GM18520 (cell line): Measurements from ENCODE around the gene SLCO4A1.
"Not testable (repeated sequence)": the region's sequence is repeated elsewhere in the genome, so short reads cannot be mapped to it uniquely, and the experiment has no call there.

Experiments used
- ATAC-seq: cut with Tn5 transposase; IDR thresholded peaks from one replicate; pipeline ENCODE4 v1.9.1; 2021; ENCODE audit not compliant: unreplicated experiment

Gene SLCO4A1

DNA sequence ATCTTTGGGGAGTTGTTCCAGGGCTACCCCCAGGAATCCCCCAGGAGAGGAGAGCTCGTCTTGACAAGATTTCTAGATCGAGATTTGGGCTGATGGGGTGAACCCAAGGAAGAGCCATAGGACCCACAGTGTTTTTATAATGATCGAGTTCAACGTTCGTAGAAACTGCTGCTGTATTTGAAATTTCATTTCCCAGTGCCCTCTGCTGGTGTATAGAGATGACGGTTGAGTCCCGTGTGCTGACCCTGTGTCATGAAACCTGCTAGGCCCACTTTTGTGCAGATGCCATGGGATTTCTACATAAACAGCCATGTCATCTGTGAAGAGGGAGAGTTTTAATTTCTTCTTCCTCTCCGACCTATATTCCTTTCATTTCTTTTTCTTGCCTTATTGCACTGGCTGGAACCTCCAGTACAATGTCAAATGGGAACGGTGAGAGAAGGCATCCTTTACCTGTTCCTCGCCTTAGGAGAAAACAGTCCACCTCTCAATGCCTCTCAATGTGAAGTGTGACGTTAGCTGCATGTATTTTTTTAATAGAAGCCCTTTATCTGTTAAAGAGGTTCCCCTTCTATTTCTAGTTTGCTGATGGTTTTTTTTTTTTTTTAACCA, 37.8 kb downstream of the SLCO4A1 start:
- no peak for ATAC-seq

- ATAC-seq, result no peak
These were observed 40.7 kb downstream of the SLCO4A1 start for GRCh38 chr20:62682912-62683517.

DNA sequence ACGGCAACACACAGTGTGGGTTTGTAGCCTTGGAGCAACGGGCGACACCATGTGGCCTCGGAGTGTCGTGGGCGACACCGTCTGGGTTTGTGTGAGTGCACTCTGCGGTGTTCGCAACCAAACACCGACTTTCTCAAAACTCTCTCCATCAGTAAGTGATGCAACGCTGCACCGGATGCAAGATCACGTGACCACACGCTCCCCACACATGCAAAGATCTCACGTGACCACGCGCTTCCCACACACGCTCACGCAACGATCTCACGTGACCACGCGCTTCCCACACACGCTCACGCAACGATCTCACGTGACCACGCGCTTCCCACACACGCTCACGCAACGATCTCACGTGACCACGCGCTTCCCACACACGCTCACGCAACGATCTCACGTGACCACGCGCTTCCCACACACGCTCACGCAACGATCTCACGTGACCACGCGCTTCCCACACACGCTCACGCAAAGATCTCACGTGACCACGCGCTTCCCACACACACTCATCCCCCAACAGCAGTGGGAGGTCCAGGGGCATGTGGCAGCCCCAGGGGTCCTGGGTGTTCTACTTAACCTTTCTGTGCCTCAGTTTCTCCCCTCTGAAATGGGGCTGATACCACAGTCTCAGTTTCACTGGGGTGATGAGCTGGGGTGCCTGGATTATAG, 41.5 kb downstream of the SLCO4A1 start:
- ATAC-seq, result not testable (repeated sequence)

DNA sequence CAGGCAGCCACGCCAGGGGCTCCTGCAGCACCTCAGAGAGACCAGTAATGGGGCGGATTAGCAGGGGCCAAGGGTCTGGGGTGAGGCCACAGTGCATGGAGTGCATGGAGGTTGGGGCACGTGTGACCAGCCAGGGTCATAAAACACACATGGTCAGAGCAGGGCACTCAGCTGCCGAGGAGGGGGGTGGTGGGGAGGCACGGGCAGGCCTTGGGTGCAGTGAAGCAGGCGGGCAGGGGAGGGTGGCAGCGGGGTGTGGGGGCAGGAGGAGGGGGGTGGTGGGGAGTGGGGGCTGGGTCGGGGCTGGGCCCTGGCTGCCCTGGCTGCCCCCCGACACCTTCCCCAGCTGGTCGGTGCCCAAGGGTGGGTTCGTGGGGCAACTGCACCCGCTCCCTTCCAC, 42.7 kb downstream of the SLCO4A1 start:
- ATAC-seq, result no peak

DNA sequence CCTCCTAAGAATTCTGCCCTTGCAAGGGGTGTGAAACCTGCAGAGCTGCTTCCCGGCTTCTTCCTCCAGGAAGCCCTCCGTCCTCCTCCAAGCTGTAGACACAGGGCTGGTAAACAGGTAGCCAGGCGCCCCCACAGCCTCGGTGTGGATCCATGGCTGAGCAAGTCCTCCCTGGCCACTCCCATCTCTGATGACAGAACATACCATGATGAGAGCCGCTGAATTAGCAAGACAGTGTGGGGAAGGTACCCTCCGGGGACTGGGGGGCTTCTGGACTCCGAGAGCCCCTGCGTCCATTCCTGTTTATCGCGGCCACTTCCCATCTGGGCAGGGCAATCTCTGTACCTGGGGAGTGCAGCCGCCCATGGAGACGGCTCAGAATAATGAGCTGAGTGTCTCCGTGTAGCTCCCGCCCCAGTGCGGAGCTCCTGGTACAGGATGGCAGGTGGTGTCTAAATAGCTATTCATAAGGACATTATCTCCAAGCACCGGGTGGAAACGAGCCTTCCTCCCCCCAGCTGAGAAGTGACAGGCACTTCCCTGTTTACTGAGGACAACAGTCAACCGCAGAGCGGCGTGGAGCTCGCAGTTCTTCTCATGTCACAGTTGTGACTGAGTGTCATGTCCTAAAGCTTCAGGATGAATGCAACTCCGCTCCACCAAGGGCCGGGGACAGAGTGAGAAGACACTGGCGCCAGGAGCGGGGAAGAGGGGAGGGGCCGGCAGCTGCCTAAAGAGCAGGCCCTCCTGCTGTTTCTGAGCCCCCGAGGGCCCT, 43.7 kb downstream of the SLCO4A1 start:
- no peak for ATAC-seq

GRCh38 chr20:62686869-62687830, 44.8 kb downstream of the SLCO4A1 start:
- no peak for ATAC-seq

DNA sequence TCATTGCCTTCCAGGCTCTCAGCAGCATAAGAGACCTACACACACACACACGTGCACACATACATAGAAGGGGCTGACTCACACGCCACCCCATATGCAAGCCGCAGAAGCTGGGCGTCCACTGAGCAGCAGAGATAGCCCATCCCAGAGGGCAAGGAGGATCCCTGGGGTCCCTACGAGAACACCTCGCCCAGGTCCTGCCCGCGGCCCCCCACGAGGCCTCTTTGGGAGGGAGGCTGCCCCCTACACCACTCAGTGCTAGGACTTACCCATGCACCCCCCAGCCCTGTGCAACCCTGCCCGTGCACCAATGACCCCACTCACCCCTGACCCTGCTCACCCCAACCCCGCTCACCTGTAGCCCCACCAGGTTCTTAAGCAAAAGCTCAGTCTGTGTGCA, 45.8 kb downstream of the SLCO4A1 start:
- no peak for ATAC-seq

DNA sequence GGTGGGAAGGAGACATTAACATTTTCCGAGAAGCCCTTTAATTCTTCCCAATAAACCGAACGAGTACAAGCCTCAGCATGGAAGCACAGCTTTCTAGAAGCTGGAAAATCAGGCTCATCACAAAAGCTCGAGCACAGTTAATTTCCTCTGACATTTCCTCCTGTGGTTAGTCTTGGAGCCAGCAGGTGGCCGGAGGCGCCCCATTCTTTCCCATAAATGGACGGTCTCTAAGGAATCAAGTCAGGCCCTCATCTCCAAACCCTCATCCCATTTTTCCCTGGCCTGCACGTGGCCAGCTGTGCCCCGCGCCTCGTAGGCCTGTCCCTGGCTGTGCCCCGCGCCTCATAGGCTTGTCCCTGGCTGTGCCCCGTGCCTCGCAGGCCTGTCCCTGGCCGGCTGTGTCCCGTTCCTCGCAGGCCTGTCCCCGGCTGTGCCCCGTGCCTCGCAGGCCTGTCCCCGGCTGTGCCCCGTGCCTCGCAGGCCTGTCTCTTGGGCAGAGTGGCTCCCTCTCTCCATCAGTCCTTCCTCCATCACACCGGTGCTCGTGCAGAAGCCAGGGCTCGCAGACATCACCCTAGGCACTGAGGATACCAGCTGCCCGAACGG, 46.7 kb downstream of the SLCO4A1 start:
- ATAC-seq, result no peak

- no peak for ATAC-seq
These were observed 47.6 kb downstream of the SLCO4A1 start for GRCh38 chr20:62689861-62690260.

DNA sequence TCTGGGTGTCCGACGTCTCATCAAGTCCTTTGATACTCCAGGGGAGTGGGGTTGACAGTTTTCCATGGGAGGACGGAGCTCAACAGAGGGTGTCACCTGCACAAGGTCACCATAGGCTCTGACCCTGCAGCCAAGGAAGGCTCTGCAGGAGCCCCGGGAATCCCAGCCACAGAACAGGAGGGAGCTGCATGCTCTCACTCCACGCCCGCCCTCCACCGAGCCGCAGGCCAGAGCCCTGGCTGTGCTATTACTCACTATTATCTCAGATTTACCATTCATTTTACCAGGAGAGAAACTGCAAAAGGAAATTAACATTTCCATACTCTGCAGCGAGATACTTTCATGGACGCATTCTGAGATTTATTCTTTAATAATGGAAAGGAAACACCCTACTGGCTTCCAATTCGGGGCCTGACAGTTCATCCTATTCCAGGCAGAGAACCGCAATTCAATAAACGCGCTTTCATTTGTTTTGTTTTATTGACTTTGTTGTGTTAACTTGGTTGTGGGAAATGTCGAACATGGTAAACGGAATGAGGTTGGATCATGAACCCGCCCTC, 48.0 kb downstream of the SLCO4A1 start:
- ATAC-seq, result no peak

DNA sequence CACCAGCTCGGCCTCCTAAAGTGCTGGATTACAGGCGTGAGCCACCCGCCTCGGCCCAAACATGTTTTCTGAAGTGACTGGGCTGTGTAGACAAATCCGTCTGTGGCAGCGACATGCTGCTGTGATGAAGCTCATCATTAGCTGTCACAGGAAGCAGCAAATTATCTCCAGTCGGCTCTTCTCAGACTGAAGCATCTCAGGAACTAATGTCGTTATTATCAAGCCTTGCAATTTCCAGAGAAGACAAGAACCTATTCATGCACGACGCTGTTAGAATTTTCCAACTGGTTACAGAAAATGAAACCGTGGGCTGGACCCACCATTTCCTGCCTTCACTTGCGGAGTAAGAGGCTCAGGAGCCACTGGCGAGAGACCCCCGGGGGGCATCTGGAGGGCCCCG, 49.2 kb downstream of the SLCO4A1 start:
- no peak for ATAC-seq

DNA sequence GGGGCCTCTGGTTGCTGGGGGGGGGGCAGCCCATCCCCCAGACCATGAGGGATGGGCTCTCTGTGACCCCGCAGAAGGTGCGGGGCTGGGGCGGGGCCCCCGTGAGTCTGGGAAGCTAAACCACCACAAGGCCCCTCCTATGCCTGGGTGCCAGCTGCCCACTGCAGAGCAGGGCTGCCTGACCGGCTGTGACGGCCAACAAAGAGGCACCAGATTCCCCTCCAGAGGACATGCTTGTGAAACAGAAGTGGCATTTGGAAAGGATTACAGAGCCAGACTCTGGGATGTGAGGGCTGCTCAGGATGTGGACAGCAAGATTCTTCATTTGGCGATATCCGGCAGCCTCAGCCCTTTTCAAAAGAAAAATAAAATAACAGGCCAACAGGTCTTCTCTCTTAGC, 49.9 kb downstream of the SLCO4A1 start:
- no peak for ATAC-seq

DNA sequence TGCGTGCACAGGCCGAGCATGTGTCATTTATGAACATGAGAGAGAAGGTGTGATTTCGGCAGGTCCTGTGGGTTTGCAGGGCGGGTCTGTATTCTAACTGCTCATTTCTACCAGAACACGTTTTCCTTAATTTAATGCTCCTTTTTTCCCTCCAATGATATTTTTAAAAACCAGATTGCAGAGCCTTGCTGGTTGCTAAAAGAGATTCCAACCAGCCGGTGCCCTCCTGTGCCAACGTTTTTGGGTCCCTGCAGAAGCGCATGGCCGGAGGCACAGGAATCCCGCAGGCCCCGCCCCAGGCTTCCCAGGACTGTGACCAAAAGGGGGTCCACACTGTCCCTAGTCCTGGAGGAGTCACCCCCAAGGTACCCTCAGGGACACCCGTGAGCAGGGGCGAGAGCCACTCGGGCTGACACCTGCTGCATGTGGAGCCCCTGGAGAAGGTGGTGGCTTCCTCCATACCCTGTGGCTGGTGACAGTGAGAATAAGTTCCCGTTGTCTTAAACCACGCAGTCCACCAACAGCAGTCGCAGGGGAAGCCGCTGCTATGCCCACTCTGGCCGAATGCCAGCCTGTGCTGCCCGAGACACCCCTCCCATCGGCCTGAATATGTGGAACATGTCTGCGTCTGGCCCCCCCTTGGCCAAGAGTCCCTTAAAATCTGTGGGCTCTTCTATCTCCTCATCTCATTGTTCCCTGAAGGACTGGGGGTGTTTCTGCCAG, 50.7 kb downstream of the SLCO4A1 start:
- ATAC-seq, result no peak

- ATAC-seq, result no peak
These were observed 51.2 kb downstream of the SLCO4A1 start for GRCh38 chr20:62693524-62693922.

- ATAC-seq, result no peak
These were observed 51.8 kb downstream of the SLCO4A1 start for GRCh38 chr20:62694106-62694505.

DNA sequence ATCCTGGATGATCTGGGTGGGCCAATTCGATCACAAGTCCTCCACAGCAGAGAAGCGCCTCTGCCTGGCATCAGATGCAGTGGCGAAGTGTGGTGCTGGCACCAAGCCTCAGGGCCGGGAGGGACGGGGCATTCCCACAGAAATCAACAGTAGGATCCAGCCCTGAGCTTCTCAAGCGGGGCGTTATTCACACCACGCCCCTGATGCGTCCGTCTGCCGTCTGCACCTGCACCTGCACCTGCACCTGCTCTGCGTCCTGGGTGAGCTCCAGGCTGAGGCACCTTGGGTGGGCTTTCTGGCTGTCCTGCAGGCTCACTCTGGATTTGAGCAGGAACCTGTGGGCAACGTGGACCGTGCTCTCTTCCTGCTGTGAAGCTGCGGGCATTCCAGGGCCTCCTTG, 52.6 kb downstream of the SLCO4A1 start:
- no peak for ATAC-seq

GRCh38 chr20:62695448-62696414, 53.4 kb downstream of the SLCO4A1 start:
- ATAC-seq, result no peak

- no peak for ATAC-seq
These were observed 54.2 kb downstream of the SLCO4A1 start for GRCh38 chr20:62696434-62696957.
